Adipocyte (in vitro differentiated cells): ENCODE results near the gene CTTNBP2NL.
A peak's percentile ranks its signal among the peaks of the same experiment; 100 is the strongest.

Experiments
- DNase-seq: peaks from one replicate; pipeline ENCODE4 v3.0.0-alpha.2; 2015; ENCODE audit warnings: low read depth
- H3K27me3 ChIP-seq: replicated peaks from 2 replicates; pipeline ENCODE4 v1.7.0; 2013; ENCODE audit warnings: mild to moderate bottlenecking, low read length, moderate library complexity; ENCODE audit not compliant: control insufficient read depth, insufficient read depth
- H3K36me3 ChIP-seq: 2 replicates; pipeline ENCODE4 v1.7.0; 2013; ENCODE audit warnings: low read length, mild to moderate bottlenecking, moderate library complexity; ENCODE audit not compliant: control insufficient read depth, insufficient read depth, severe bottlenecking
- H3K4me1 ChIP-seq: 2 replicates; pipeline ENCODE4 v1.7.0; 2013; ENCODE audit warnings: mild to moderate bottlenecking, low read length, moderate library complexity; ENCODE audit not compliant: control insufficient read depth, insufficient read depth
- H3K4me3 ChIP-seq: 2 replicates; pipeline ENCODE4 v1.7.0; 2013; ENCODE audit warnings: mild to moderate bottlenecking, low read length, moderate library complexity
- H3K9ac ChIP-seq: 2 replicates; pipeline ENCODE4 v1.7.0; 2013; ENCODE audit warnings: mild to moderate bottlenecking, low read length, moderate library complexity
- H3K9me3 ChIP-seq: 2 replicates; pipeline ENCODE4 v1.7.0; 2013; ENCODE audit warnings: mild to moderate bottlenecking, low read length, moderate library complexity; ENCODE audit not compliant: control insufficient read depth

Gene CTTNBP2NL

GRCh38 chr1:112509005-112509659 lies 113.1 kb downstream of the CTTNBP2NL start:
- H3K27me3 ChIP-seq: peaks cover 26% of the 10 kb centered on the region
- no peaks in the 10 kb centered on the region for H3K36me3 ChIP-seq
- H3K9me3 ChIP-seq: no peaks in the 10 kb centered on the region
- DNase-seq: no peak
- peaks cover 7% of the 10 kb centered on the region for H3K4me1 ChIP-seq
- peak overlapping the region; percentile 76 for H3K4me3 ChIP-seq
- H3K9ac ChIP-seq: peak overlapping the region; percentile 24

GRCh38 chr1:112509660-112510178 lies 113.7 kb downstream of the CTTNBP2NL start:
- Histone ChIP-seq H3K36me3 (no peaks in the 10 kb centered on the region), H3K9ac (no peak overlapping the region), H3K4me3 (no peak overlapping the region), H3K4me1 (peaks cover 7% of the 10 kb centered on the region), H3K9me3 (no peaks in the 10 kb centered on the region), H3K27me3 (peaks cover 22% of the 10 kb centered on the region)
- DNase-seq: no peak

GRCh38 chr1:112510340-112510739 lies 114.3 kb downstream of the CTTNBP2NL start:
- H3K4me3 ChIP-seq: no peak overlapping the region
- peaks cover 10% of the 10 kb centered on the region for H3K4me1 ChIP-seq
- no peak overlapping the region for H3K9ac ChIP-seq
- DNase-seq: no peak
- H3K36me3 ChIP-seq: no peaks in the 10 kb centered on the region
- peaks cover 22% of the 10 kb centered on the region for H3K27me3 ChIP-seq
- no peaks in the 10 kb centered on the region for H3K9me3 ChIP-seq
